ENCODE results near the gene S100A8.

Gene S100A8

GRCh38 chr1:153401461-153401860 is 10.6 kb upstream of the S100A8 start:
- Histone ChIP-seq H3K4me1 (ENCODE audit: control insufficient read depth in 2 of 2, insufficient read depth in 2 of 2, low read length in 2 of 2) (no peaks in the 10 kb centered on the region), H3K27me3 (ENCODE audit: control insufficient read depth in 2 of 2, insufficient read depth in 2 of 2, low read length in 2 of 2) (no peaks in the 10 kb centered on the region), H3K9ac (ENCODE audit: low read depth in 1 of 2, low read length in 2 of 2) (no peak overlapping the region), H3K4me3 (ENCODE audit: low read length in 2 of 2) (no peak overlapping the region), H3K27ac (ENCODE audit: low read depth in 2 of 2, low read length in 2 of 2) (no peak overlapping the region), H3K9me3 (ENCODE audit: control insufficient read depth in 2 of 2, low read length in 2 of 2) (no peaks in the 10 kb centered on the region), H3K36me3 (ENCODE audit: control insufficient read depth in 2 of 2, insufficient read depth in 2 of 2, low read length in 2 of 2) (no peaks in the 10 kb centered on the region)

- Histone ChIP-seq H3K27me3 (ENCODE audit: control insufficient read depth in 2 of 2, insufficient read depth in 2 of 2, low read length in 2 of 2) (no peaks in the 10 kb centered on the region), H3K4me3 (ENCODE audit: low read length in 2 of 2) (no peak overlapping the region), H3K9me3 (ENCODE audit: control insufficient read depth in 2 of 2, low read length in 2 of 2) (no peaks in the 10 kb centered on the region), H3K9ac (ENCODE audit: low read depth in 1 of 2, low read length in 2 of 2) (no peak overlapping the region), H3K4me1 (ENCODE audit: control insufficient read depth in 2 of 2, insufficient read depth in 2 of 2, low read length in 2 of 2) (no peaks in the 10 kb centered on the region), H3K27ac (ENCODE audit: low read depth in 2 of 2, low read length in 2 of 2) (no peak overlapping the region), H3K36me3 (ENCODE audit: control insufficient read depth in 2 of 2, insufficient read depth in 2 of 2, low read length in 2 of 2) (no peaks in the 10 kb centered on the region)
These were observed 9.4 kb upstream of the S100A8 start for GRCh38 chr1:153400244-153400643.

GRCh38 chr1:153399401-153400055 is 8.7 kb upstream of the S100A8 start:
- Histone ChIP-seq H3K4me3 (ENCODE audit: low read length in 2 of 2) (no peak overlapping the region), H3K9me3 (ENCODE audit: control insufficient read depth in 2 of 2, low read length in 2 of 2) (no peaks in the 10 kb centered on the region), H3K36me3 (ENCODE audit: control insufficient read depth in 2 of 2, insufficient read depth in 2 of 2, low read length in 2 of 2) (no peaks in the 10 kb centered on the region), H3K27ac (ENCODE audit: low read depth in 2 of 2, low read length in 2 of 2) (no peak overlapping the region), H3K27me3 (ENCODE audit: control insufficient read depth in 2 of 2, insufficient read depth in 2 of 2, low read length in 2 of 2) (no peaks in the 10 kb centered on the region), H3K9ac (ENCODE audit: low read depth in 1 of 2, low read length in 2 of 2) (no peak overlapping the region), H3K4me1 (ENCODE audit: control insufficient read depth in 2 of 2, insufficient read depth in 2 of 2, low read length in 2 of 2) (no peaks in the 10 kb centered on the region)

GRCh38 chr1:153397924-153398651 is 7.2 kb upstream of the S100A8 start:
- Histone ChIP-seq H3K9ac (ENCODE audit: low read depth in 1 of 2, low read length in 2 of 2) (no peak overlapping the region), H3K27me3 (ENCODE audit: control insufficient read depth in 2 of 2, insufficient read depth in 2 of 2, low read length in 2 of 2) (peaks cover 0 to 1% of the 10 kb centered on the region in 2 donors), H3K4me1 (ENCODE audit: control insufficient read depth in 2 of 2, insufficient read depth in 2 of 2, low read length in 2 of 2) (no peaks in the 10 kb centered on the region), H3K27ac (ENCODE audit: low read depth in 2 of 2, low read length in 2 of 2) (no peak overlapping the region), H3K4me3 (ENCODE audit: low read length in 2 of 2) (no peak overlapping the region), H3K9me3 (ENCODE audit: control insufficient read depth in 2 of 2, low read length in 2 of 2) (no peaks in the 10 kb centered on the region), H3K36me3 (ENCODE audit: control insufficient read depth in 2 of 2, insufficient read depth in 2 of 2, low read length in 2 of 2) (no peaks in the 10 kb centered on the region)

- no peaks in the 10 kb centered on the region for H3K9me3 ChIP-seq (ENCODE audit: control insufficient read depth in 2 of 2, low read length in 2 of 2)
- no peaks in the 10 kb centered on the region for H3K36me3 ChIP-seq (ENCODE audit: control insufficient read depth in 2 of 2, insufficient read depth in 2 of 2, low read length in 2 of 2)
- H3K4me1 ChIP-seq (ENCODE audit: control insufficient read depth in 2 of 2, insufficient read depth in 2 of 2, low read length in 2 of 2) = no peaks in the 10 kb centered on the region
- H3K9ac ChIP-seq (ENCODE audit: low read depth in 1 of 2, low read length in 2 of 2) = no peak overlapping the region
- peaks cover 0 to 1% of the 10 kb centered on the region in 2 donors for H3K27me3 ChIP-seq (ENCODE audit: control insufficient read depth in 2 of 2, insufficient read depth in 2 of 2, low read length in 2 of 2)
- H3K27ac ChIP-seq (ENCODE audit: low read depth in 2 of 2, low read length in 2 of 2) = no peak overlapping the region
- no peak overlapping the region for H3K4me3 ChIP-seq (ENCODE audit: low read length in 2 of 2)
These were observed 6.4 kb upstream of the S100A8 start for GRCh38 chr1:153397051-153397923.

- H3K4me1 ChIP-seq (ENCODE audit: control insufficient read depth in 2 of 2, insufficient read depth in 2 of 2, low read length in 2 of 2) = no peaks in the 10 kb centered on the region
- no peaks in the 10 kb centered on the region for H3K36me3 ChIP-seq (ENCODE audit: control insufficient read depth in 2 of 2, insufficient read depth in 2 of 2, low read length in 2 of 2)
- H3K9me3 ChIP-seq (ENCODE audit: control insufficient read depth in 2 of 2, low read length in 2 of 2) = no peaks in the 10 kb centered on the region
- no peak overlapping the region for H3K27ac ChIP-seq (ENCODE audit: low read depth in 2 of 2, low read length in 2 of 2)
- peaks cover 0 to 1% of the 10 kb centered on the region in 2 donors for H3K27me3 ChIP-seq (ENCODE audit: control insufficient read depth in 2 of 2, insufficient read depth in 2 of 2, low read length in 2 of 2)
- H3K9ac ChIP-seq (ENCODE audit: low read depth in 1 of 2, low read length in 2 of 2) = no peak overlapping the region
- no peak overlapping the region for H3K4me3 ChIP-seq (ENCODE audit: low read length in 2 of 2)
These were observed 5.6 kb upstream of the S100A8 start for GRCh38 chr1:153396461-153396860.

GRCh38 chr1:153395776-153396175 is 4.9 kb upstream of the S100A8 start:
- H3K27ac ChIP-seq (ENCODE audit: low read depth in 2 of 2, low read length in 2 of 2) = no peak overlapping the region
- H3K9me3 ChIP-seq (ENCODE audit: control insufficient read depth in 2 of 2, low read length in 2 of 2) = no peaks in the 10 kb centered on the region
- no peak overlapping the region for H3K9ac ChIP-seq (ENCODE audit: low read depth in 1 of 2, low read length in 2 of 2)
- no peaks in the 10 kb centered on the region for H3K36me3 ChIP-seq (ENCODE audit: control insufficient read depth in 2 of 2, insufficient read depth in 2 of 2, low read length in 2 of 2)
- H3K4me1 ChIP-seq (ENCODE audit: control insufficient read depth in 2 of 2, insufficient read depth in 2 of 2, low read length in 2 of 2) = no peaks in the 10 kb centered on the region
- H3K4me3 ChIP-seq (ENCODE audit: low read length in 2 of 2) = no peak overlapping the region
- peaks cover 0 to 1% of the 10 kb centered on the region in 2 donors for H3K27me3 ChIP-seq (ENCODE audit: control insufficient read depth in 2 of 2, insufficient read depth in 2 of 2, low read length in 2 of 2)

GRCh38 chr1:153395136-153395685 is 4.3 kb upstream of the S100A8 start:
- H3K9ac ChIP-seq (ENCODE audit: low read depth in 1 of 2, low read length in 2 of 2) = no peak overlapping the region
- no peak overlapping the region for H3K27ac ChIP-seq (ENCODE audit: low read depth in 2 of 2, low read length in 2 of 2)
- H3K4me1 ChIP-seq (ENCODE audit: control insufficient read depth in 2 of 2, insufficient read depth in 2 of 2, low read length in 2 of 2) = no peaks in the 10 kb centered on the region
- H3K4me3 ChIP-seq (ENCODE audit: low read length in 2 of 2) = no peak overlapping the region
- peaks cover 0 to 1% of the 10 kb centered on the region in 2 donors for H3K27me3 ChIP-seq (ENCODE audit: control insufficient read depth in 2 of 2, insufficient read depth in 2 of 2, low read length in 2 of 2)
- H3K36me3 ChIP-seq (ENCODE audit: control insufficient read depth in 2 of 2, insufficient read depth in 2 of 2, low read length in 2 of 2) = no peaks in the 10 kb centered on the region
- H3K9me3 ChIP-seq (ENCODE audit: control insufficient read depth in 2 of 2, low read length in 2 of 2) = no peaks in the 10 kb centered on the region

- H3K36me3 ChIP-seq (ENCODE audit: control insufficient read depth in 2 of 2, insufficient read depth in 2 of 2, low read length in 2 of 2) = no peaks in the 10 kb centered on the region
- H3K9me3 ChIP-seq (ENCODE audit: control insufficient read depth in 2 of 2, low read length in 2 of 2) = no peaks in the 10 kb centered on the region
- H3K27ac ChIP-seq (ENCODE audit: low read depth in 2 of 2, low read length in 2 of 2) = no peak overlapping the region
- no peak overlapping the region for H3K4me3 ChIP-seq (ENCODE audit: low read length in 2 of 2)
- no peak overlapping the region for H3K9ac ChIP-seq (ENCODE audit: low read depth in 1 of 2, low read length in 2 of 2)
- H3K4me1 ChIP-seq (ENCODE audit: control insufficient read depth in 2 of 2, insufficient read depth in 2 of 2, low read length in 2 of 2) = no peaks in the 10 kb centered on the region
- peaks cover 0 to 1% of the 10 kb centered on the region in 2 donors for H3K27me3 ChIP-seq (ENCODE audit: control insufficient read depth in 2 of 2, insufficient read depth in 2 of 2, low read length in 2 of 2)
These were observed 3.5 kb upstream of the S100A8 start for GRCh38 chr1:153394391-153394790.

GRCh38 chr1:153393926-153394325 is 3.1 kb upstream of the S100A8 start:
- H3K9ac ChIP-seq (ENCODE audit: low read depth in 1 of 2, low read length in 2 of 2) = no peak overlapping the region
- peaks cover 0 to 1% of the 10 kb centered on the region in 2 donors for H3K27me3 ChIP-seq (ENCODE audit: control insufficient read depth in 2 of 2, insufficient read depth in 2 of 2, low read length in 2 of 2)
- H3K27ac ChIP-seq (ENCODE audit: low read depth in 2 of 2, low read length in 2 of 2) = no peak overlapping the region
- no peaks in the 10 kb centered on the region for H3K9me3 ChIP-seq (ENCODE audit: control insufficient read depth in 2 of 2, low read length in 2 of 2)
- H3K36me3 ChIP-seq (ENCODE audit: control insufficient read depth in 2 of 2, insufficient read depth in 2 of 2, low read length in 2 of 2) = no peaks in the 10 kb centered on the region
- no peak overlapping the region for H3K4me3 ChIP-seq (ENCODE audit: low read length in 2 of 2)
- H3K4me1 ChIP-seq (ENCODE audit: control insufficient read depth in 2 of 2, insufficient read depth in 2 of 2, low read length in 2 of 2) = no peaks in the 10 kb centered on the region
